Measurements from ENCODE around the gene HSP90AA1. TPM values are rescaled to one million over a fixed set of nuclear protein-coding genes. Genes with fewer than 3 reads are reported as not detected.

HSP90AA1 gene
- total RNA-seq, 1 donor from 2014 or later = 277 TPM

- no peaks in the 10 kb centered on the region for H3K9me3 ChIP-seq
- H3K36me3 ChIP-seq = no peaks in the 10 kb centered on the region
- H3K27me3 ChIP-seq = no peaks in the 10 kb centered on the region
- H3K4me1 ChIP-seq = no peaks in the 10 kb centered on the region
- no peak for DNase-seq (ENCODE audit: extremely low spot score in 2 of 2)
- TF ChIP-seq POLR2AphosphoS5 (IDR thresholded peaks at IDR 0.05; ENCODE audit: insufficient read depth in 1 of 2, low read depth in 1 of 2) (no peak), CTCF (IDR thresholded peaks at IDR 0.05) (no peak), POLR2A (IDR thresholded peaks at IDR 0.05) (no peak)
- H3K4me3 ChIP-seq = no peak overlapping the region
- H3K27ac ChIP-seq = no peak overlapping the region
- intact Hi-C loops (cut with DNase I) = loop anchor here (5.0 kb wide), 2 partner anchors 50 to 135 kb away; partner anchors contain the start of gene DYNC1H1
Measured at GRCh38 chr14:102097441-102098135, 10.7 kb upstream of the HSP90AA1 start.

DNA sequence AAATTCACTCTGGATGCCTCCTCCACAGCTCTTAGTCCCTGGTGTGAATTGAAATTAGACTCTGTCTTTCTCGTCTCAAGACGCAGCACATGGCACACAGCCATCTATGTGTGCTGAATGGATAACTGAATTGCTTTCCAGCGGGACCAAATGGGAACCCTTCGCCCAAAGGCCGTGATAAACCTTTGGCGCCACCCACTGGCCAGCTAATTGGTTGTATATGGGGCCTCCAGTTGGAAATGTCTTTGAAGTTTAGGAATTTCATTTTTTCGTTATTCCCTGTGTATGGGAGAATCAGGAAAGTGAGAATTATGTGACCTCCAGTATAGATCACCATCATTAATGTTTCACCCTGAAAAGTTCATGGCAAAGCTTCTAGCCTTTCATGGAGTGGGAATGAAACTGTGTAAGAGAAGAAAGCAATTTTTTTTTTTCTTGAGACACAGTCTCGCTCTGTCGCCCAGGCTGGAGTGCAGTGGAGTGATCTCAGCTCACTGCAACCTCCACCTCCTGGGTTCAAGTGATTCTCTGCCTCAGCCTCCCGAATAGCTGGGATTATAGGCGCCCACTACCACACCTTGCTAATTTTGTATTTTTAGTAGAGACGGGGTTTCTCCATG is 9.8 kb upstream of the HSP90AA1 start:
- no peak for DNase-seq (ENCODE audit: extremely low spot score in 2 of 2)
- Histone ChIP-seq H3K27ac (no peak overlapping the region), H3K4me3 (no peak overlapping the region)

GRCh38 chr14:102095871-102096568 is 9.2 kb upstream of the HSP90AA1 start:
- no peaks in the 10 kb centered on the region for H3K4me1 ChIP-seq
- H3K27me3 ChIP-seq = no peaks in the 10 kb centered on the region
- no peaks in the 10 kb centered on the region for H3K9me3 ChIP-seq
- H3K4me3 ChIP-seq = no peak overlapping the region
- DNase-seq (ENCODE audit: extremely low spot score in 2 of 2) = no peak
- intact Hi-C loops (cut with DNase I) = loop anchor here (5.0 kb wide), 2 partner anchors 49 to 134 kb away; partner anchors contain the start of gene DYNC1H1
- TF ChIP-seq POLR2A (IDR thresholded peaks at IDR 0.05) = no peak
- H3K27ac ChIP-seq = no peak overlapping the region
- H3K36me3 ChIP-seq = no peaks in the 10 kb centered on the region

More for the DNA sequence above, 9.8 kb upstream of the HSP90AA1 start:
- no peaks in the 10 kb centered on the region for H3K36me3 ChIP-seq
- no peaks in the 10 kb centered on the region for H3K4me1 ChIP-seq
- H3K9me3 ChIP-seq = no peaks in the 10 kb centered on the region
- TF ChIP-seq POLR2AphosphoS5 (IDR thresholded peaks at IDR 0.05; ENCODE audit: insufficient read depth in 1 of 2, low read depth in 1 of 2) = peak in 1 of 2 donors; percentile 62
- TF ChIP-seq POLR2A (IDR thresholded peaks at IDR 0.05) = no peak
- TF ChIP-seq CTCF (IDR thresholded peaks at IDR 0.05) = peak; percentile 48 to 70 (median 66)
- H3K27me3 ChIP-seq = no peaks in the 10 kb centered on the region
- intact Hi-C loops (cut with DNase I) = loop anchor here (5.0 kb wide), 2 partner anchors 49 to 134 kb away; partner anchors contain the start of gene DYNC1H1

DNA sequence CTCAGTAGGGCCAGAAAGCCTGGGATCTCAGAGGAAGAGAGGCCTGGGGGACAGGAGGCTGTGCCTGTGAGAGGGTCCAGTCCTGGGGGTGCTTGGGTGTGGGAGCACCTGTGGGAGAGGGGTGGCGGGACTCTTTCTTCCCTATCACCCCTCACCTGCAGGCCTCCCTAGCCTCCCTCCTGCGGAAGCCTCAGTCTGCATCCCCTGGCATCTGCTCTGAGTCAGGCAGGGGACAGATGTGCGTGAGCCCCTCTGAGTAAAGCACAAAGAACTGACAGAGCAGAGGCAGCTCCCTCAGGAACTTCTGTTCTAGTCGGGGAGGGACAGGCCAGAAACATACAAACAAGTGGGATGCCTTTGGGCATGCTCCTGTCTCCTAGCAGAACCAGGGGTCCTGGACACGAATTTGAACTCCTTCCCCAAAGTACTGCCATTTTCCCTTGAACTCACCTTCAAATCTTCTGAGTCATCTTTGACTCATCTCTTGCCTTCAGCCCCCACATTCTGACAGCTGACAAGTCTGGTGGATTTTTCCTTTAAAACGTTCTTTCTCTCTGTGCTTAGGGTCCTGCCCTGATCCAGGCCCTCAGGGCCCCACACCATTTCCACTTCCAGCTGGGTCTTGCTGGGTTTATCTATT is 8.5 kb upstream of the HSP90AA1 start:
- Histone ChIP-seq H3K4me3 (no peak overlapping the region), H3K27ac (no peak overlapping the region), H3K27me3 (no peaks in the 10 kb centered on the region), H3K9me3 (no peaks in the 10 kb centered on the region), H3K36me3 (no peaks in the 10 kb centered on the region), H3K4me1 (no peaks in the 10 kb centered on the region)
- TF ChIP-seq CTCF (IDR thresholded peaks at IDR 0.05) (no peak), POLR2AphosphoS5 (IDR thresholded peaks at IDR 0.05; ENCODE audit: insufficient read depth in 1 of 2, low read depth in 1 of 2) (no peak), POLR2A (IDR thresholded peaks at IDR 0.05) (no peak)
- DNase-seq (ENCODE audit: extremely low spot score in 2 of 2) = no peak
- intact Hi-C loops (cut with DNase I) = loop anchor here (5.0 kb wide), 2 partner anchors 48 to 133 kb away; partner anchors contain the start of gene DYNC1H1

- H3K36me3 ChIP-seq = no peaks in the 10 kb centered on the region
- no peak overlapping the region for H3K27ac ChIP-seq
- intact Hi-C loops (cut with DNase I) = no loop called here
- H3K9me3 ChIP-seq = no peaks in the 10 kb centered on the region
- no peak for DNase-seq (ENCODE audit: extremely low spot score in 2 of 2)
- no peak overlapping the region for H3K4me3 ChIP-seq
- H3K4me1 ChIP-seq = no peaks in the 10 kb centered on the region
- H3K27me3 ChIP-seq = no peaks in the 10 kb centered on the region
- TF ChIP-seq CTCF (IDR thresholded peaks at IDR 0.05) (no peak), POLR2A (IDR thresholded peaks at IDR 0.05) (no peak), POLR2AphosphoS5 (IDR thresholded peaks at IDR 0.05; ENCODE audit: insufficient read depth in 1 of 2, low read depth in 1 of 2) (no peak)
Measured at GRCh38 chr14:102094101-102094500, 7.3 kb upstream of the HSP90AA1 start.
